ENCODE results near the gene MAN1C1. TPM values are rescaled to one million over a fixed set of nuclear protein-coding genes. Genes with fewer than 3 reads are reported as not detected.

Gene MAN1C1
- total and polyA plus RNA-seq, 10 of the 15 experiments (the other 5 are each of a cell fraction or from before 2014, with no cell fraction given), result 0.12 to 0.56 (median 0.22) TPM; not detected in 3

GRCh38 chr1:25738499-25738898 lies 121.9 kb downstream of the MAN1C1 start (continued):
- TF ChIP-seq NRF1 (conservative IDR thresholded peaks at IDR 0.05; ENCODE audit: low read depth, low read length) (no peak), WRNIP1 (IDR thresholded peaks at IDR 0.05; ENCODE audit: borderline replicate concordance, low read depth, low read length) (no peak), FOXM1 (IDR thresholded peaks at IDR 0.05; ENCODE audit: low read depth, low read length) (no peak), SUZ12 (IDR thresholded peaks at IDR 0.05; ENCODE audit: unreplicated experiment) (no peak)

GRCh38 chr1:25739341-25739740 lies 122.8 kb downstream of the MAN1C1 start:
- in situ Hi-C loops (cut with MboI) (no loop called here), intact Hi-C loops (cut with micrococcal nuclease; ENCODE audit: unreplicated experiment) (no loop called here)
- ChIA-PET POLR2A (no interaction called here), CTCF (no interaction called here), SMC1A (ENCODE audit: uncharacterized antibody, unreplicated experiment) (no interaction called here), RAD21 (ENCODE audit: unreplicated experiment) (no interaction called here)
- no peaks in the 10 kb centered on the region for H3K4me1 ChIP-seq (ENCODE audit: control insufficient read depth, insufficient read depth, low read length)
- 20% methylated on average over 4 of the region's 4 CpGs for WGBS (ENCODE audit: insufficient coverage, insufficient replicate concordance, low lambda C conversion rate, missing lambda C conversion rate)
- no peaks in the 10 kb centered on the region for H3K36me3 ChIP-seq (ENCODE audit: control insufficient read depth in 2 of 2, insufficient read depth in 2 of 2, low read length in 1 of 2)
- no peaks in the 10 kb centered on the region for H3K79me2 ChIP-seq (ENCODE audit: control insufficient read depth, insufficient read depth, low read length)
- no peaks in the 10 kb centered on the region; the same call in 1 of the 2 replicates for H4K20me1 ChIP-seq (ENCODE audit: control insufficient read depth, insufficient read depth)
- H3K27me3 ChIP-seq (replicated peaks in 1 of 2; ENCODE audit: control insufficient read depth in 2 of 2, insufficient read depth in 2 of 2, low read length in 1 of 2), result peaks cover 5 to 13% of the 10 kb centered on the region in 2 experiments
- no peak overlapping the region for H3K27ac ChIP-seq (ENCODE audit: control insufficient read depth, insufficient read depth)
- ATAC-seq (no peak), FAIRE-seq (no peak), DNase-seq (ENCODE audit: low read depth, low spot score) (no peak)
- H3K4me3 ChIP-seq, result no peak overlapping the region
- BruUV-seq (replicated peaks), result no TSS peak
- H3K9me3 ChIP-seq (replicated peaks; ENCODE audit: control insufficient read depth, insufficient read depth, low read length), result no peaks in the 10 kb centered on the region
- H2AFZ ChIP-seq (ENCODE audit: control insufficient read depth, low read depth, low read length), result no peak overlapping the region
- H3K4me2 ChIP-seq (ENCODE audit: control insufficient read depth, insufficient read depth), result no peak overlapping the region
- H3K9ac ChIP-seq (ENCODE audit: control insufficient read depth, insufficient read depth, low read length), result no peak overlapping the region
- TF ChIP-seq EGR1 (IDR thresholded peaks at IDR 0.05; ENCODE audit: borderline replicate concordance in 1 of 2, low read depth in 2 of 2, low read length in 2 of 2), result no peak
- no peak for TF ChIP-seq ZNF274 (IDR thresholded peaks at IDR 0.05; ENCODE audit: insufficient read depth, insufficient read length)
- no peak for TF ChIP-seq MEF2B (IDR thresholded peaks at IDR 0.05; ENCODE audit: partially characterized antibody, poor library complexity, severe bottlenecking)
- TF ChIP-seq BRCA1 (IDR thresholded peaks at IDR 0.05; ENCODE audit: low read depth, low read length), result no peak
- no peak for TF ChIP-seq CEBPB (IDR thresholded peaks at IDR 0.05; ENCODE audit: borderline replicate concordance in 1 of 2, low read depth in 2 of 2, low read length in 2 of 2)
- no peak for TF ChIP-seq NRF1 (conservative IDR thresholded peaks at IDR 0.05; ENCODE audit: low read depth, low read length)
- TF ChIP-seq TBL1XR1 (IDR thresholded peaks at IDR 0.05; ENCODE audit: low read depth, low read length), result no peak
- no peak for TF ChIP-seq TCF7 (IDR thresholded peaks at IDR 0.05; ENCODE audit: borderline replicate concordance)
- no peak for TF ChIP-seq MYC (IDR thresholded peaks at IDR 0.05; ENCODE audit: insufficient read depth, insufficient read length, insufficient replicate concordance, low read length, severe bottlenecking)
- TF ChIP-seq ATF2 (IDR thresholded peaks at IDR 0.05; ENCODE audit: low read length), result no peak
- no peak for TF ChIP-seq CREM (IDR thresholded peaks at IDR 0.05; ENCODE audit: low read depth)
- no peak for TF ChIP-seq NR2C1 (IDR thresholded peaks at IDR 0.05)
- no peak for TF ChIP-seq PAX8 (IDR thresholded peaks at IDR 0.05)
- no peak for TF ChIP-seq IKZF1 (conservative IDR thresholded peaks at IDR 0.05)
- TF ChIP-seq CEBPZ (IDR thresholded peaks at IDR 0.05; ENCODE audit: low read depth, low read length), result no peak
- no peak for TF ChIP-seq KDM1A (IDR thresholded peaks at IDR 0.05; ENCODE audit: borderline replicate concordance)
- no peak for TF ChIP-seq GATAD2B (conservative IDR thresholded peaks at IDR 0.05; ENCODE audit: low read depth)

All from GM12878 (cell line).